Cortex of kidney (tissue), 1 donor: Measurements from ENCODE around the gene PCSK2.

ENCODE experiments used
- DNase-seq: peaks from one replicate; lab custom pipeline; 2025; lab: John Stamatoyannopoulos, UW

PCSK2 gene

DNA sequence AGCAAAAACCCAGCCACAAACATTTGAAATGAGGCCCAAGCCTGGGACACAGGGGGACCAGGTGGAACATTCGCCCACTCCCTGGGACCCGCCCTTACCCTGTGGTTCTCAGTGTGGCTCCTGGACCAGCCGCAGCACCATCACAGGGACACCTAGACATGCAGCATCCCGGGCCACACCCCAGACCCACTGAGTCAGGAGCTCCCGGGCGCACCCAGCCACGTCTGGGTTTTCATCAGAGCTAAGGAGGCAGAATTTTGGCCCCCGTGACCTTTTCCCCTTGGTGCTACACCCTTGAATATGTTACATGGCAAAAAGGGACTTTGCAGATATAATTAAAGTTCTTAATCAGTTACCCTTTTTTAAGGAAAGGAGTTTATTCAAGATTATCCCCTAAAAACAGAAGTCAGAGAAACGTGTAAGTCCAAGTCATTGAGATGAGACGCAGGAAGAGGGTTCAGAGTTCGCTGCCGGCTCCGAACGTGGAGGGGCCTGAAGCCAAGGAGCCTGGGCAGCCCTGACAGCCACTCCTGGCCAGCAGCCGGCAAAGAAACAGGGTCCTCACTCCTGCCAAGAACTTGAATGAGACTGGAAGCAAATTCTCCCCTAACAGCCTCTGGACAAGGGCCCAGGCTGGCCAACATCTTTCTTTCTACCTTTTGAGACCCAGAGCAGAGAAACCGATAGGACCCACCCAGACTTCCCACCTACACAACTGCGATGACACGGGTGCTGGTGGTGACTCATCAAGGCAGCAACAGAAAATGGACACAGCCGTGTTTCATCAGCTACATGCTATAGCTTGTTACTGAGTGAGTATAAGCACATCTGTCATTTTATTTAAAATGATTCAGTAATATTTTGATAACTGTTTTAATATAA is 279.0 kb downstream of the PCSK2 start:
- DNase-seq: no peak

DNA sequence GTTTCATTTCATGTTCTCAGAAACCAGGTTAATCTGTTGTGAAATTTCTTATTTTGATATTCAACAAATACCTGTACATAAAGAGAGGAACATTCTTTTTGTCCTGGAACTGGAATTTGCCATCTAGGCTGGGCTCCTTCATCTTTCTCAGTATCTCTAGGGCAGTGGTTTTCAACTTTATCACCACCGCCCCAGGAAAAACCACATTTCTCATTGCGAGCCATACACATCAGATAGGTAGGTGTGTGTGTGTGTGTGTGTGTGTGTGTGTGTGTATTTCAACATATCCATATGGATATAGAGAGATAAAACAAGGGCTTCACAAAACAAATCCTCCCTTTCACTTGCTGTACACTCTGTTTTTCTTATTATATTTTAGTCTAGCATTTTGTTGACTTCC is 280.2 kb downstream of the PCSK2 start:
- DNase-seq: no peak

DNA sequence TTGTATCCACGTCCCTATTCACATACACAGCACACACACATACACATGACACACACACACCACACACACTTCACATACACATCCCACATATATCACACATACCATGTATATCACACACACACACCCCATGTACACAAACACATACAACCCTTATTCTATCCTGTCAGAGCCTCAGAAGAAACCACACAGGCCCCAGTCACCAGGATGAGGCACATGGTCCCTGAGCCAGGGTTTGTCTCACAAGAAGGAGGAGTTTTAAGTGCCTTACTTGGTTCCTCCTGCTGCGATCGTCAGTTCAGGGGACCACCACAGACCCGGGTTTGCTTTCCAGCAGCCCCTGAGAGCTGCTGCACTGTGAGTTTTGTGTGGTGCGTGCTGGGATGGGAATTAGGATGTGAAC is 280.7 kb downstream of the PCSK2 start:
- DNase-seq: no peak

GRCh38 chr20:17508756-17509155 is 281.9 kb downstream of the PCSK2 start:
- DNase-seq: no peak

DNA sequence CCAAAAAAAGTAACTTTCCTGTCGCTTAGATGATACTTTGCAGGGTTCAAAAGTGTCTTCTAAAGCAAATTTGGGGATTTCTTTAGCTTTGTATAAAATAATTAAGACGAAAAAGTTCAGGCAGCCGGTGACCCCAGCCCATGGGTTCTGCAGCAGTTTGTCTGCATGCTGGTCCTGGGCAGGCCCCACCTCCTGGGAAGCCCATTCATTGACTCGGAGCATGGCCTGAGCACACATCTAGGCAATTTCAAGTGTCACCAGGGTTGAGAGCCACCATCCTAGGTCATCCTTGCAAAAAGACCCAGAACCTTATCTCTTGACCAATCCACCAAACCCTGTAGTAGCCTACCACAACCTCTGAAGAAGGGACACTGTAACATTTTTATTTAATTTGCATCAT is 283.7 kb downstream of the PCSK2 start:
- DNase-seq: no peak

- no peak for DNase-seq
Measured at GRCh38 chr20:17511401-17511800, 284.6 kb downstream of the PCSK2 start.

GRCh38 chr20:17513939-17514338 is 287.1 kb downstream of the PCSK2 start:
- no peak for DNase-seq

GRCh38 chr20:17515053-17515452 is 288.2 kb downstream of the PCSK2 start:
- no peak for DNase-seq

- no peak for DNase-seq
Measured at GRCh38 chr20:17518339-17519052, 291.7 kb downstream of the PCSK2 start.

- DNase-seq: no peak
Measured at GRCh38 chr20:17519606-17520285, 292.9 kb downstream of the PCSK2 start.

DNA sequence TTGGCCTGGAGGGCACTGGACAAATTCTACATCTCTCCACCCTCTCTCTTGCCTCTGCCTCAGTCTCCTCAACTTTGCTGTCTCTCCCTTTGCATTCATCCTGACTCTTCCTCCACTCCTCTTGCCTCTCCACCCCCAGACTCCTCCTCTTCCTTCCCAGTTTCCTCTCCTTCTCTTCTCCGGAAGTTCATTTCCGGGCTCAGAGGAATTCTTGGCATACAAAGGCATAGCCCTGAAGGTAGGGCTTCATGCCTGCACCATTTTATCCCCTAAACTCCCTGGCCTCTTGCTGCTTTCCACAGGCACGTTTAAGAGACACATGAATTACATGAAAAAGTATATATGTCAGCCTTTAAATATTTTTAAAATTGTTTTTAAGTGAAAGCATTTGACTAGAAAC is 293.7 kb downstream of the PCSK2 start:
- no peak for DNase-seq

- DNase-seq: no peak
Measured at GRCh38 chr20:17522528-17522927, 295.7 kb downstream of the PCSK2 start.

- DNase-seq: no peak
Measured at GRCh38 chr20:17523326-17523725, 296.5 kb downstream of the PCSK2 start.

- no peak for DNase-seq
Measured at GRCh38 chr20:17524560-17524959, 297.7 kb downstream of the PCSK2 start.

GRCh38 chr20:17525132-17525531 is 298.3 kb downstream of the PCSK2 start:
- no peak for DNase-seq

- DNase-seq: no peak
Measured at GRCh38 chr20:17525650-17526049, 298.8 kb downstream of the PCSK2 start.

DNA sequence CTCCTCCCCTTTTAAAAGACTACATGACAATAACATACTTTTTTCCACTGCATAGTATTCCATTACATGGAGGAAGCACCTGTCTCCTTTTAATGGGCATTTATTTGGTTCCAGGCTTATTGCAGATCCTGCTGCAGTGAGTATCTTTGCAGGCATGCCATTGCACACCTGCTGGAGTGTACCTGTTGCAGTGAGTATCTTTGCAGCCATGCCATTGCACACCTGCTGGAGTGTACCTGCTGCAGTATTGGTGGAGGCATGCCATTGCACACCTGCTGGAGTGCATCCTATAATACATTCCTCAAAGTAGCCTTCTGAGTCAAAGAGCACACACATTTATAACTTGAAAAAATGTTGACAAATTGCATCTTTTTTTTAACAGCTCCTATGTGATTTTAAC is 302.7 kb downstream of the PCSK2 start:
- DNase-seq: no peak

GRCh38 chr20:17530153-17530552 is 303.3 kb downstream of the PCSK2 start:
- DNase-seq: no peak

GRCh38 chr20:17530716-17531664 is 304.1 kb downstream of the PCSK2 start, which contains the start of gene BFSP1:
TSS of gene BFSP1 (minus strand) at chr20:17531379. CDS start at chr20:17531329, 50 bp downstream.
- no peak for DNase-seq

GRCh38 chr20:17531665-17532025 is 304.8 kb downstream of the PCSK2 start:
- DNase-seq: no peak

DNA sequence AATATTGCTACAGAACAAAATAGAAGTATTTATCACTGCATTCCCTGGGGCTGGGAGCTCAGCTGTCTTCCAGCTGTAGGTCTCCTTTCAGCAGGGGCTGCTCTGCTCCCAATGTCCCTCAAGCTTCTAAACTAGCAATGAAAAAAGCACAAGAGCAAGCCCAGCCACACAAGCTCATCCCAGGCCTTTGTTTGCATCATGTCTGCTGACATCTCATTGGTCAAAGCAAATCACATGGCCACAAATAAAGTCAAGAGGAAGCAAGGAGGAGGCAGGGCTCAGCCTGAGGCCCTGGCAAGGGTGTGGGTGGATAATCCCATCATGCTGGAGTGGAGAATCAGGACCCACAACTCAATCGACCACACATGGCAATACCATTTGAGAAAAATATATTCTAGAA is 306.6 kb downstream of the PCSK2 start:
- DNase-seq: no peak

- no peak for DNase-seq
Measured at GRCh38 chr20:17534077-17534476, 307.2 kb downstream of the PCSK2 start.
